A673 (cell line): ENCODE results near the gene NCOR2. TPM values are rescaled to one million over a fixed set of nuclear protein-coding genes. Genes with fewer than 3 reads are reported as not detected.
A peak's percentile ranks its signal among the peaks of the same experiment; 100 is the strongest.

Source experiments
- BruUV-seq: library from RNA; stranded (reverse); fragments of 400-500 nt; replicated peaks from 2 replicates; lab custom pipeline; 2021; lab: Mats Ljungman, UMichigan
- CTCF ChIA-PET: fragments of 300-600 bp; sonication (Branson Sonifier 250); formaldehyde crosslinking; loops from one replicate; lab custom pipeline; 2022; ENCODE audit warnings: antibody characterized with exemption; lab: Charles Lee
- POLR2A ChIA-PET: fragments of 300-600 bp; sonication (Branson Sonifier 250); formaldehyde crosslinking; loops from one replicate; lab custom pipeline; 2022; ENCODE audit warnings: antibody characterized with exemption; ENCODE audit not compliant: low non-redundant PET; lab: Charles Lee
- DNase-seq: peaks from one replicate; pipeline ENCODE4 v3.0.0-alpha.2; 2015; ENCODE audit warnings: low spot score
- H3K27ac ChIP-seq: fragments of 200-600 bp; sonication (generic); 2 replicates; pipeline ENCODE4 v1.5.1; 2016; ENCODE audit warnings: mixed run types, low read depth, mild to moderate bottlenecking, mixed read lengths, antibody characterized with exemption, low read length; ENCODE audit not compliant: poor library complexity, severe bottlenecking
- H3K27me3 ChIP-seq: fragments of 200-600 bp; sonication (generic); replicated peaks from 2 replicates; pipeline ENCODE4 v1.6.1; 2017; ENCODE audit warnings: mixed run types, low read depth, mild to moderate bottlenecking, mixed read lengths, antibody characterized with exemption, low read length; ENCODE audit not compliant: insufficient read depth, poor library complexity
- H3K36me3 ChIP-seq: fragments of 200-600 bp; sonication (generic); 2 replicates; pipeline ENCODE4 v1.6.1; 2016; ENCODE audit warnings: mixed run types, mild to moderate bottlenecking, mixed read lengths, antibody characterized with exemption, low read length; ENCODE audit not compliant: insufficient read depth, poor library complexity, severe bottlenecking
- H3K4me1 ChIP-seq: fragments of 200-600 bp; sonication (generic); 2 replicates; pipeline ENCODE4 v1.6.1; 2017; ENCODE audit warnings: mixed run types, mild to moderate bottlenecking, mixed read lengths, antibody characterized with exemption, low read length; ENCODE audit not compliant: insufficient read depth, poor library complexity, severe bottlenecking
- H3K4me3 ChIP-seq: fragments of 200-600 bp; sonication (generic); 2 replicates; pipeline ENCODE4 v1.5.1; 2016; ENCODE audit warnings: low read depth, mixed run types, mild to moderate bottlenecking, mixed read lengths, low read length; ENCODE audit not compliant: poor library complexity, severe bottlenecking
- H3K9me3 ChIP-seq: fragments of 200-600 bp; sonication (generic); 2 replicates; pipeline ENCODE4 v1.6.1; 2016; ENCODE audit warnings: mixed run types, low read depth, mild to moderate bottlenecking, mixed read lengths, antibody characterized with exemption, low read length; ENCODE audit not compliant: poor library complexity, severe bottlenecking
- CTCF ChIP-seq: fragments of 300-800, 200-600 bp; sonication (generic); conservative IDR thresholded peaks from 2 replicates; pipeline ENCODE4 v1.5.1; 2017; ENCODE audit warnings: low read depth, mild to moderate bottlenecking, antibody characterized with exemption, low read length, moderate library complexity, mixed read lengths
- EZH2 ChIP-seq: fragments of 200-600 bp; sonication (generic); IDR thresholded peaks from 2 replicates; pipeline ENCODE4 v1.6.1; 2017; ENCODE audit warnings: borderline replicate concordance, low read depth, mild to moderate bottlenecking, mixed read lengths, antibody characterized with exemption, low read length; ENCODE audit not compliant: poor library complexity, severe bottlenecking
- intact Hi-C: fragments of 100-400 bp; cut with micrococcal nuclease; formaldehyde crosslinking; loops from one replicate; pipeline ENCODE4 v1.10.0; 2022; ENCODE audit not compliant: unreplicated experiment
- total RNA-seq: library from RNA; stranded (reverse); gene quantifications from 2 replicates; pipeline ENCODE4 v1.2.3, GENCODE V29; 2021

Gene NCOR2
- total RNA-seq, 1 experiment from 2014 or later: 227 TPM

- H3K4me1 ChIP-seq: peaks cover 8% of the 10 kb centered on the region
- ChIA-PET CTCF (no interaction called here), POLR2A (no interaction called here)
- H3K27ac ChIP-seq: no peak overlapping the region
- intact Hi-C loops: no loop called here
- H3K9me3 ChIP-seq: no peaks in the 10 kb centered on the region
- DNase-seq: peak; percentile 58
- no peaks in the 10 kb centered on the region for H3K36me3 ChIP-seq
- no peak for TF ChIP-seq CTCF
- no peak for TF ChIP-seq EZH2
- H3K27me3 ChIP-seq: no peaks in the 10 kb centered on the region
- H3K4me3 ChIP-seq: no peak overlapping the region
- no TSS peak for BruUV-seq
Observed at GRCh38 chr12:124609041-124609989, 41.9 kb upstream of the NCOR2 start.

- TF ChIP-seq EZH2 (no peak), CTCF (no peak)
- intact Hi-C loops: no loop called here
- Histone ChIP-seq H3K27me3 (no peaks in the 10 kb centered on the region), H3K4me3 (no peak overlapping the region), H3K27ac (no peak overlapping the region), H3K9me3 (no peaks in the 10 kb centered on the region), H3K4me1 (peaks cover 8% of the 10 kb centered on the region), H3K36me3 (no peaks in the 10 kb centered on the region)
- ChIA-PET POLR2A (no interaction called here), CTCF (no interaction called here)
- no peak for DNase-seq
- BruUV-seq: no TSS peak
Observed at GRCh38 chr12:124608450-124608870, 41.0 kb upstream of the NCOR2 start.

GRCh38 chr12:124607681-124608425, 40.4 kb upstream of the NCOR2 start:
- Histone ChIP-seq H3K4me3 (no peak overlapping the region), H3K9me3 (no peaks in the 10 kb centered on the region), H3K27me3 (no peaks in the 10 kb centered on the region), H3K36me3 (no peaks in the 10 kb centered on the region), H3K27ac (no peak overlapping the region), H3K4me1 (peaks cover 8% of the 10 kb centered on the region)
- ChIA-PET POLR2A (no interaction called here), CTCF (no interaction called here)
- DNase-seq: no peak
- intact Hi-C loops: no loop called here
- TF ChIP-seq CTCF: no peak
- BruUV-seq: no TSS peak
